H9 (cell line): ENCODE results near the gene L1TD1. TPM values are rescaled to one million over a fixed set of nuclear protein-coding genes. Genes with fewer than 3 reads are reported as not detected.

Source experiments
- DNase-seq: peaks from one replicate; pipeline ENCODE4 v3.0.0-alpha.2; 2017
- H2AFZ ChIP-seq: one replicate; pipeline ENCODE4 v1.6.1; 2013; ENCODE audit warnings: mild to moderate bottlenecking, low read length, control low read depth, moderate library complexity
- H2AK5ac ChIP-seq: 2 replicates; pipeline ENCODE4 v1.6.1; 2013; ENCODE audit warnings: low read length, control low read depth, mixed read lengths; ENCODE audit not compliant: insufficient read length
- H2BK120ac ChIP-seq: one replicate; pipeline ENCODE4 v1.6.1; 2013; ENCODE audit warnings: low read depth, mild to moderate bottlenecking, low read length, control low read depth, inconsistent platforms; ENCODE audit not compliant: poor library complexity, severe bottlenecking
- H2BK12ac ChIP-seq: 2 replicates; pipeline ENCODE4 v1.6.1; 2013; ENCODE audit warnings: low read length, control low read depth, mixed read lengths, low read depth; ENCODE audit not compliant: insufficient read length
- H2BK15ac ChIP-seq: 2 replicates; pipeline ENCODE4 v1.6.1; 2013; ENCODE audit warnings: low read depth, low read length, control low read depth
- H2BK20ac ChIP-seq: one replicate; pipeline ENCODE4 v1.6.1; 2013; ENCODE audit warnings: low read depth, mild to moderate bottlenecking, low read length, control low read depth, inconsistent platforms; ENCODE audit not compliant: poor library complexity, severe bottlenecking
- H2BK5ac ChIP-seq: 2 replicates; pipeline ENCODE4 v1.6.1; 2013; ENCODE audit warnings: low read length, control low read depth, mixed read lengths; ENCODE audit not compliant: insufficient read length
- H3K14ac ChIP-seq: 2 replicates; pipeline ENCODE4 v1.6.1; 2013; ENCODE audit warnings: low read length, control low read depth; ENCODE audit not compliant: insufficient read depth
- H3K18ac ChIP-seq: 2 replicates; pipeline ENCODE4 v1.6.1; 2013; ENCODE audit warnings: low read depth, mild to moderate bottlenecking, mixed read lengths, low read length, control low read depth; ENCODE audit not compliant: insufficient read length
- H3K23ac ChIP-seq: 2 replicates; pipeline ENCODE4 v1.6.1; 2013; ENCODE audit warnings: low read length, control low read depth, mixed read lengths, low read depth; ENCODE audit not compliant: insufficient read length
- H3K23me2 ChIP-seq: 2 replicates; pipeline ENCODE4 v1.6.1; 2013; ENCODE audit warnings: low read depth, mild to moderate bottlenecking, mixed read lengths, low read length, control low read depth; ENCODE audit not compliant: insufficient read length, poor library complexity, severe bottlenecking
- H3K27ac ChIP-seq: 2 replicates; pipeline ENCODE4 v1.5.1; 2013; ENCODE audit warnings: low read length, control low read depth, mixed read lengths, low read depth; ENCODE audit not compliant: insufficient read length
- H3K27me3 ChIP-seq: 2 replicates; pipeline ENCODE4 v1.6.1; 2013; ENCODE audit warnings: low read length, control low read depth, inconsistent platforms; ENCODE audit not compliant: insufficient read depth
- H3K4ac ChIP-seq: 2 replicates; pipeline ENCODE4 v1.6.1; 2013; ENCODE audit warnings: low read depth, mild to moderate bottlenecking, control low read depth, inconsistent platforms, low read length, moderate library complexity
- H3K4me1 ChIP-seq: 2 replicates; pipeline ENCODE4 v1.6.1; 2013; ENCODE audit warnings: low read length, control low read depth, inconsistent platforms; ENCODE audit not compliant: insufficient read depth
- H3K4me2 ChIP-seq: 2 replicates; pipeline ENCODE4 v1.6.1; 2013; ENCODE audit warnings: low read length, control low read depth, mixed read lengths; ENCODE audit not compliant: insufficient read length, insufficient read depth
- H3K56ac ChIP-seq: 2 replicates; pipeline ENCODE4 v1.6.1; 2013; ENCODE audit warnings: low read depth, mild to moderate bottlenecking, mixed read lengths, low read length, control low read depth; ENCODE audit not compliant: insufficient read length
- H3K79me1 ChIP-seq: 2 replicates; pipeline ENCODE4 v1.6.1; 2013; ENCODE audit warnings: low read depth, mild to moderate bottlenecking, moderate library complexity, low read length, control low read depth, inconsistent platforms; ENCODE audit not compliant: insufficient read depth, poor library complexity, severe bottlenecking
- H3K79me2 ChIP-seq: 2 replicates; pipeline ENCODE4 v1.6.1; 2013; ENCODE audit warnings: low read length, control low read depth, inconsistent platforms; ENCODE audit not compliant: insufficient read depth
- H3K9ac ChIP-seq: 2 replicates; pipeline ENCODE4 v1.6.1; 2013; ENCODE audit warnings: low read length, control low read depth, mixed read lengths; ENCODE audit not compliant: insufficient read length; ENCODE audit errors: extremely low read depth
- H3K9me3 ChIP-seq: one replicate; pipeline ENCODE4 v1.6.1; 2013; ENCODE audit warnings: low read depth, low read length, inconsistent platforms; ENCODE audit not compliant: control insufficient read depth
- H3T11ph ChIP-seq: one replicate; pipeline ENCODE4 v1.6.1; 2013; ENCODE audit warnings: mild to moderate bottlenecking, low read length, control low read depth, inconsistent platforms
- H4K20me1 ChIP-seq: one replicate; pipeline ENCODE4 v1.6.1; 2013; ENCODE audit not compliant: control insufficient read depth, insufficient read length, insufficient read depth
- H4K5ac ChIP-seq: 2 replicates; pipeline ENCODE4 v1.6.1; 2013; ENCODE audit warnings: low read depth, mild to moderate bottlenecking, mixed read lengths, low read length, control low read depth; ENCODE audit not compliant: insufficient read length
- H4K8ac ChIP-seq: replicated peaks from 2 replicates; pipeline ENCODE4 v1.6.1; 2013; ENCODE audit warnings: low read length, control low read depth, mixed read lengths, low read depth; ENCODE audit not compliant: insufficient read length
- H4K91ac ChIP-seq: 2 replicates; pipeline ENCODE4 v1.6.1; 2013; ENCODE audit warnings: low read depth, mild to moderate bottlenecking, moderate library complexity, mixed read lengths, low read length, control low read depth; ENCODE audit not compliant: insufficient read length
- H3K27ac Mint-ChIP-seq, 3 experiments: 2 replicates in 2 of 3; 3 replicates in 1 of 3; pipeline ENCODE4 v1.8.0; 2020 to 2021; ENCODE audit warnings: mixed read lengths in 3 of 3, mild to moderate bottlenecking in 1 of 3, moderate library complexity in 1 of 3
- H3K27me3 Mint-ChIP-seq: 2 replicates; pipeline ENCODE4 v1.8.0; 2021; ENCODE audit warnings: low read depth, mild to moderate bottlenecking, moderate library complexity, mixed read lengths
- H3K36me3 Mint-ChIP-seq, 3 experiments: 2 replicates in 2 of 3; 3 replicates in 1 of 3; pipeline ENCODE4 v1.8.0; 2020 to 2021; ENCODE audit warnings: low read depth in 3 of 3, mixed read lengths in 3 of 3; ENCODE audit not compliant: insufficient read depth in 1 of 3
- H3K4me1 Mint-ChIP-seq, 2 experiments: 2 replicates each; pipeline ENCODE4 v1.8.0; 2020; ENCODE audit warnings: mixed read lengths in 2 of 2
- H3K4me3 Mint-ChIP-seq, 2 experiments: 2 replicates in 1 of 2; 3 replicates in 1 of 2; pipeline ENCODE4 v1.8.0; 2020 to 2021; ENCODE audit warnings: mild to moderate bottlenecking in 2 of 2, mixed read lengths in 2 of 2, moderate library complexity in 1 of 2
- H3K9me3 Mint-ChIP-seq, 2 experiments: 2 replicates in 1 of 2; 3 replicates in 1 of 2; pipeline ENCODE4 v1.8.0; 2020; ENCODE audit warnings: mild to moderate bottlenecking in 2 of 2, mixed read lengths in 2 of 2, moderate library complexity in 1 of 2
- WGBS: extraction: QIAGEN DNeasy Blood & Tissue Kit; methylation state at CpG from one replicate; pipeline ENCODE4 v1.1.7; 2013; ENCODE audit warnings: missing lambda C conversion rate, low lambda C conversion rate, mixed read lengths; ENCODE audit not compliant: insufficient read length; ENCODE audit errors: extremely low coverage; 5-methylcytosine and 5-hydroxymethylcytosine counted together
- total RNA-seq: library from RNA; stranded (reverse); gene quantifications from 2 replicates; pipeline ENCODE4 v1.2.1, GENCODE V29; 2021
- TF ChIP-seq, protein P1 (sequence below): fragments of 200-600 bp; sonication (generic); conservative IDR thresholded peaks from 3 replicates; pipeline ENCODE4 v1.8.0; 2021; ENCODE audit warnings: antibody characterized with exemption, mild to moderate bottlenecking

Gene L1TD1
- total RNA-seq, 1 experiment from 2014 or later: 422 TPM

DNA sequence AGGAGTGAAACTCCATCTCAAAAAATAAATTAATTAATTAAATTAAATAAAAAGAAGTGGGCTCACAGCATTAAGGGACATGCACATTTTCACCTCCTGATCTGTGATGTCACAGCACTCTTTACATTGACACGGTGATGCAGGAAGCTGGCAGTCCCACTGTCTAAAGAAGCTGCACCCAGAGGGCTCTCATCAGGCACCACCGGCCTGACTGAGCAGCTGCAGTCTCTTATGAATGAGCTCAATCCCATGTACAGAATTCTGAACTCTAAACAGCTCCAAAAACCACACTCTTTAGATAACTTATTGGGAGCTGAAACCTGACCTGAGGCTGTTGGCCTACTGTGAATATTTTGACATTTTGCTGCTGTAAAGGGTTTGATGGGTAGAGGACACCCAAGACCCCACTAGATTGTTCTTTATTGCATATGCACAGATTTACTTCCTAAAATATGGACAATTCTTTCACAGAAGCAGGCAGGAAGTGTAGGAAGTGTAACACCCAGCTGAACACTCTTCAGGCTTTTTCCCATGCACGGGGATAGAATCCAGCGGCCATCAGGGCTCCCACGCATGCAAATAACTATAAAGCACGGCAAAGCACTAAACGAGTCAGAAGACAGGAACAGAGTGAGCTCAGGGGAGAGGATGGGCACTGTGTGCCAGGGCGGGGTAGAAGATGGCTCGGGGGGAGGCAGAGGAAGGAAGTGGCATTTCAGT is 46.2 kb downstream of the L1TD1 start:
- no peaks in the 10 kb centered on the region; the same call in 1 of the 2 replicates for H3K27me3 Mint-ChIP-seq
- peaks cover 3% of the 10 kb centered on the region; the same call in 1 of the 2 replicates for H3K4me1 ChIP-seq
- no peaks in the 10 kb centered on the region for H3K23me2 ChIP-seq
- no peak overlapping the region for H4K5ac ChIP-seq
- H3K36me3 Mint-ChIP-seq: peaks cover 5 to 16% (median 7%) of the 10 kb centered on the region in 3 experiments; a peak in 5 of 7 replicates
- no peak overlapping the region for H3K23ac ChIP-seq
- H3K79me2 ChIP-seq: no peaks in the 10 kb centered on the region
- no peak overlapping the region for H3K4ac ChIP-seq
- no peak overlapping the region for H3K27ac ChIP-seq
- H2BK12ac ChIP-seq: no peak overlapping the region
- no peaks in the 10 kb centered on the region for H3K79me1 ChIP-seq
- H4K91ac ChIP-seq: no peak overlapping the region
- H3K27me3 ChIP-seq: no peaks in the 10 kb centered on the region
- H3K4me3 Mint-ChIP-seq: no peak overlapping the region
- no peak overlapping the region for H2BK20ac ChIP-seq
- H3K9ac ChIP-seq: no peak overlapping the region
- H3K18ac ChIP-seq: no peak overlapping the region
- no peak for DNase-seq
- no CpG with 5 or more reads among the region's 9 CpGs for WGBS
- no peak overlapping the region for H2BK5ac ChIP-seq
- H3K56ac ChIP-seq: no peak overlapping the region
- H2BK15ac ChIP-seq: no peak overlapping the region
- peaks cover 16 to 19% of the 10 kb centered on the region in 2 experiments for H3K9me3 Mint-ChIP-seq
- H3K9me3 ChIP-seq: no peaks in the 10 kb centered on the region
- peaks cover 27 to 43% of the 10 kb centered on the region in 2 experiments for H3K4me1 Mint-ChIP-seq
- H3K4me2 ChIP-seq: no peak overlapping the region
- H3K14ac ChIP-seq: no peak overlapping the region
- H2AK5ac ChIP-seq: no peak overlapping the region
- TF ChIP-seq, protein P1, sequence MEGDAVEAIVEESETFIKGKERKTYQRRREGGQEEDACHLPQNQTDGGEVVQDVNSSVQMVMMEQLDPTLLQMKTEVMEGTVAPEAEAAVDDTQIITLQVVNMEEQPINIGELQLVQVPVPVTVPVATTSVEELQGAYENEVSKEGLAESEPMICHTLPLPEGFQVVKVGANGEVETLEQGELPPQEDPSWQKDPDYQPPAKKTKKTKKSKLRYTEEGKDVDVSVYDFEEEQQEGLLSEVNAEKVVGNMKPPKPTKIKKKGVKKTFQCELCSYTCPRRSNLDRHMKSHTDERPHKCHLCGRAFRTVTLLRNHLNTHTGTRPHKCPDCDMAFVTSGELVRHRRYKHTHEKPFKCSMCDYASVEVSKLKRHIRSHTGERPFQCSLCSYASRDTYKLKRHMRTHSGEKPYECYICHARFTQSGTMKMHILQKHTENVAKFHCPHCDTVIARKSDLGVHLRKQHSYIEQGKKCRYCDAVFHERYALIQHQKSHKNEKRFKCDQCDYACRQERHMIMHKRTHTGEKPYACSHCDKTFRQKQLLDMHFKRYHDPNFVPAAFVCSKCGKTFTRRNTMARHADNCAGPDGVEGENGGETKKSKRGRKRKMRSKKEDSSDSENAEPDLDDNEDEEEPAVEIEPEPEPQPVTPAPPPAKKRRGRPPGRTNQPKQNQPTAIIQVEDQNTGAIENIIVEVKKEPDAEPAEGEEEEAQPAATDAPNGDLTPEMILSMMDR: no peak
- no peak overlapping the region for H3T11ph ChIP-seq
- H3K27ac Mint-ChIP-seq: peak overlapping the region in 1 of 3 experiments; percentile 75; a peak in 3 of 7 replicates
- H4K20me1 ChIP-seq: no peaks in the 10 kb centered on the region
- H2BK120ac ChIP-seq: no peak overlapping the region
- no peak overlapping the region for H2AFZ ChIP-seq
- H4K8ac ChIP-seq: no peak overlapping the region
